Muscle of back (tissue), 11 donors: ENCODE measurements around the gene TEAD2. TPM values are rescaled to one million over a fixed set of nuclear protein-coding genes. Genes with fewer than 3 reads are reported as not detected.
"Not testable (repeated sequence)": the region's sequence is repeated elsewhere in the genome, so short reads cannot be mapped to it uniquely, and the experiment has no call there.

ENCODE experiments used
- DNase-seq, 3 donors: peaks; one replicate each; pipeline versions ENCODE4 v3.0.0 to v3.0.0-alpha.2; 2013
- polyA plus RNA-seq, 10 donors: library from polyadenylated mRNA; unstranded; fragments of 120-200 nt; gene quantifications; one replicate each; pipeline ENCODE4 v1.2.1, GENCODE V29; 2013; ENCODE audit not compliant: insufficient read length in 10 of 10

TEAD2 gene
- polyA plus RNA-seq, 10 donors = 42.6 to 80.6 (median 64.0) TPM

GRCh38 chr19:49335071-49335783 is 27.0 kb downstream of the TEAD2 start, which contains the start of gene CD37:
Gene CD37 (plus strand): TSS chr19:49335406. CDS start chr19:49335541, 135 bp downstream.
- no peak for DNase-seq

GRCh38 chr19:49333811-49334288 is 28.4 kb downstream of the TEAD2 start:
- DNase-seq = peak in 1 of 3 donors; percentile 30

- DNase-seq = no peak
Observed at GRCh38 chr19:49333418-49333805, 28.8 kb downstream of the TEAD2 start.

- not testable (repeated sequence) for DNase-seq
Observed at GRCh38 chr19:49332691-49333417, 29.4 kb downstream of the TEAD2 start.

- DNase-seq = peak in 1 of 3 donors; percentile 43
Observed at GRCh38 chr19:49331616-49332055, 30.6 kb downstream of the TEAD2 start.

- not testable (repeated sequence) for DNase-seq
Observed at GRCh38 chr19:49331187-49331586, 31.0 kb downstream of the TEAD2 start.

- DNase-seq = no peak
Observed at GRCh38 chr19:49328741-49329140, 33.5 kb downstream of the TEAD2 start.

GRCh38 chr19:49327878-49328544 is 34.2 kb downstream of the TEAD2 start:
- DNase-seq = no peak

- no peak for DNase-seq
Observed at GRCh38 chr19:49326165-49326704, 36.0 kb downstream of the TEAD2 start.

- not testable (repeated sequence) for DNase-seq
Observed at GRCh38 chr19:49325756-49326155, 36.5 kb downstream of the TEAD2 start.

- DNase-seq = no peak
Observed at GRCh38 chr19:49324801-49325576, 37.2 kb downstream of the TEAD2 start, which contains the start of gene SLC6A16. Gene SLC6A16 (minus strand): TSS chr19:49325191. CDS start chr19:49311347, 13,844 bp downstream.

- no peak for DNase-seq
Observed at GRCh38 chr19:49318296-49318695, 43.9 kb downstream of the TEAD2 start.

- DNase-seq = no peak
Observed at GRCh38 chr19:49316284-49316683, 45.9 kb downstream of the TEAD2 start.

- no peak for DNase-seq
Observed at GRCh38 chr19:49315111-49315510, 47.1 kb downstream of the TEAD2 start.

GRCh38 chr19:49309087-49309486 is 53.1 kb downstream of the TEAD2 start:
- DNase-seq = no peak

GRCh38 chr19:49306734-49307133 is 55.5 kb downstream of the TEAD2 start:
- not testable (repeated sequence) for DNase-seq

GRCh38 chr19:49301866-49302252 is 60.4 kb downstream of the TEAD2 start:
- DNase-seq = no peak

GRCh38 chr19:49301165-49301865 is 60.9 kb downstream of the TEAD2 start:
- DNase-seq = peak; percentile 27 to 71 (median 56)

GRCh38 chr19:49298653-49299052 is 63.6 kb downstream of the TEAD2 start:
- DNase-seq = not testable (repeated sequence)

- no peak for DNase-seq
Observed at GRCh38 chr19:49297403-49297802, 64.8 kb downstream of the TEAD2 start.
